ENCODE data around the gene ZNF213.

DNA sequence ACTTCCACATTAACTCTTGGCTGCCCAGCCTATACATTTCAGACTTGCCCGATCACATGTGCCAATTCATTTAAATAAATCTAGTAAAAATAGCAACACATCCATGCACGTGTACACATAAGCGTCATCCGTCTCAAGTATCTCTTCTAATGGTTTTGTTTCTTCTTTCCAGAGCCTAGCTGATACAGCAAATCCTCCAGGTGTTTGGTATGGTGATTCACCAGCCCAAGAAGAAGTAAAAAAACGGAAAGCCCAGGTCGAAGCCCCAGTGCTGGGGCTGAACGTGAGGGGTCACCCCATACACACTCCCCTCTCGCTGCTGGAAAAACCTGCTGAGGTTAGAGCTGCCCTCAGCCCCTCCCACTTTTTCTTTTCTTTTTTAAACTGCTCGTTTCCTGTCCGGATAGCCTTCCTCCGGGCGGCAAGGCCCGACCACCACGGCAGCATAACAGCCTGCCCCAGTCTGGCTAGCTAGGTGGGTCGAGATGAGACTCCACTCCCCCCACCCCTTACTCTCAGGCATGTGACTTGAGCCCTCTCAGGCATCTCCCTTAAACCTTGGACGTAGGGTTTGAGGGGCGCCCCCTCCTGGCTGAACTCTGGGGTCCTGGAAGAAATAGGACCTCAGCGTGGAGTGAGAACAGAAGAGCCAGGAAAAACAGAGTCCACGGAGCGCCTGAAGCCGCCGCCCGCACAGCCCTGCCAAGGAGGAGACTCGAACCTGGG lies 39.2 kb downstream of the ZNF213 start:
- TF ChIP-seq GATA2 (IDR thresholded peaks at IDR 0.05; ENCODE audit: low read depth, low read length) = no peak
- TF ChIP-seq GATA3 (IDR thresholded peaks at IDR 0.05; ENCODE audit: low read depth, low read length) = no peak

All from SH-SY5Y (cell line).